OCI-LY3 (cell line): ENCODE measurements around the gene MLC1.

Experiments
- H2AFZ ChIP-seq: fragments of 200-600, 300-600 bp; shearing (Covaris generic); 2 replicates; pipeline ENCODE4 v1.6.0; 2014; ENCODE audit warnings: antibody characterized with exemption, low read depth, low read length
- H3K27ac ChIP-seq: fragments of 200-600, 300-600 bp; sonication (generic); 2 replicates; pipeline ENCODE4 v1.5.1; 2014; ENCODE audit warnings: mild to moderate bottlenecking, low read length, moderate library complexity, mixed read lengths
- H3K27me3 ChIP-seq: fragments of 200-600, 300-600 bp; sonication (generic); 2 replicates; pipeline ENCODE4 v1.6.1; 2014; ENCODE audit warnings: low read depth, low read length, mixed read lengths
- H3K36me3 ChIP-seq: fragments of 200-600, 300-600 bp; sonication (generic); replicated peaks from 2 replicates; pipeline ENCODE3; 2014; ENCODE audit warnings: low read depth, low read length, mixed read lengths
- H3K4me1 ChIP-seq: fragments of 300-600, 200-600 bp; sonication (generic); 2 replicates; pipeline ENCODE4 v1.6.1; 2014; ENCODE audit warnings: low read length, mixed read lengths
- H3K4me2 ChIP-seq: fragments of 200-600, 300-600 bp; sonication (generic); 2 replicates; pipeline ENCODE4 v1.6.1; 2014; ENCODE audit warnings: low read length, mixed read lengths
- H3K4me3 ChIP-seq: fragments of 300-600, 200-600 bp; sonication (generic); 2 replicates; pipeline ENCODE4 v1.5.1; 2014; ENCODE audit warnings: antibody characterized with exemption, mild to moderate bottlenecking, low read length, moderate library complexity
- H3K79me2 ChIP-seq: fragments of 300-600, 200-600 bp; shearing (Covaris generic); 2 replicates; pipeline ENCODE4 v1.6.1; 2014; ENCODE audit warnings: mild to moderate bottlenecking, low read length, mixed read lengths
- H3K9ac ChIP-seq: fragments of 300-600, 200-600 bp; shearing (Covaris generic); 2 replicates; pipeline ENCODE4 v1.6.0; 2014; ENCODE audit warnings: mild to moderate bottlenecking, low read length, moderate library complexity
- H3K9me3 ChIP-seq: fragments of 200-600, 300-600 bp; shearing (Covaris generic); 2 replicates; pipeline ENCODE4 v1.6.1; 2014; ENCODE audit warnings: low read length, mixed read lengths; ENCODE audit not compliant: insufficient read depth
- H4K20me1 ChIP-seq: fragments of 200-600, 300-600 bp; sonication (generic); 2 replicates; pipeline ENCODE4 v1.6.1; 2016; ENCODE audit warnings: low read length, mixed read lengths; ENCODE audit not compliant: insufficient read depth
- CTCF ChIP-seq: fragments of 200-600, 300-600 bp; sonication (generic); IDR thresholded peaks from 2 replicates; pipeline ENCODE4 v1.5.1; 2014; ENCODE audit warnings: antibody characterized with exemption, low read length, low read depth
- EZH2phosphoT487 ChIP-seq: fragments of 200-600 bp; shearing (Covaris generic); IDR thresholded peaks from 2 replicates; pipeline ENCODE4 v1.6.1; 2018; ENCODE audit warnings: antibody characterized with exemption, mixed run types, low read depth

Gene MLC1

DNA sequence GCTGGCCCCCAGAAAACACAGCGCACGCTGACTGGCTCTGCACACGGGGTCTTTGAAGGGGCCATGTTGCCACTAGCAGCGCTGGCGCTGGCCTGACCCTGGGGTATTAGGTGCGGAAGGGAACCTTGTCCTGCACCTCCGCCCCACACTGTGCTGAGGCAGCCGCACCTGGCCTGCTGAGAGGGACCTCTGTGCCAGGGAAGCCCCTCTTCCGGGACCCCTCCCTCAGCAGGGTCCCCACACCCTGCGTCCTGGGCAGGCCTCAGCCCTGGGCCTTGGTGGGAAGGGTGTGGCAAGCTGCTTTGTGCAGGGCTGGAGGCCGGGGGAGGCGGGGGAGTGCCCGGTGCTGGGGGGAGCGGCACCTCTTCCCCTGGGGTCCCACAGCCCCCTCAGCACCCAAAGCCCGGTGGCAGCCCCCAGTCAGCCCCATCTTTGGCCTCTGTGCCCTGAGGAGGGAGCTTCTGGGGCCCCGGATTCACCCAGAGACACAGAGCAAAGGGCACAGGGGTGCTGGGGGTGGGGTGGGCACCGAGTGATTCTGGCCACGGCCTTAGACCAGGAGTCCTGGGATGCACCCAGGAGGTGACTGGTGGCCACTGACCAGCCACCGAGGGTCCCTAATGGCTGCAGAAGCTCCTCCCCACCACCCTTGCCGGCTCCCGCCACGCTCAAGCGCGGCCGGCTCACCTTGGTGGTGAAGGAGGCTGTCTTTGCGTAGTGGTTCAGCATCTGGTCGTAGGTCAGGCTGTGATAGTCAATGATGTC is 38.6 kb downstream of the MLC1 start:
- H4K20me1 ChIP-seq = no peaks in the 10 kb centered on the region
- no peak overlapping the region for H3K4me3 ChIP-seq
- no peaks in the 10 kb centered on the region for H3K36me3 ChIP-seq
- H3K27ac ChIP-seq = no peak overlapping the region
- TF ChIP-seq CTCF = no peak
- TF ChIP-seq EZH2phosphoT487 = no peak
- H3K9me3 ChIP-seq = no peaks in the 10 kb centered on the region
- H2AFZ ChIP-seq = no peak overlapping the region
- H3K9ac ChIP-seq = no peak overlapping the region
- no peaks in the 10 kb centered on the region for H3K79me2 ChIP-seq
- no peak overlapping the region for H3K4me2 ChIP-seq
- no peaks in the 10 kb centered on the region for H3K27me3 ChIP-seq
- no peaks in the 10 kb centered on the region for H3K4me1 ChIP-seq

- Histone ChIP-seq H3K4me2 (no peak overlapping the region), H3K9me3 (no peaks in the 10 kb centered on the region), H3K27me3 (no peaks in the 10 kb centered on the region), H3K4me1 (no peaks in the 10 kb centered on the region), H4K20me1 (no peaks in the 10 kb centered on the region), H3K4me3 (no peak overlapping the region), H2AFZ (no peak overlapping the region), H3K27ac (no peak overlapping the region), H3K79me2 (no peaks in the 10 kb centered on the region), H3K36me3 (no peaks in the 10 kb centered on the region), H3K9ac (no peak overlapping the region)
- TF ChIP-seq CTCF (no peak), EZH2phosphoT487 (no peak)
Observed at GRCh38 chr22:50046019-50046415, 39.2 kb downstream of the MLC1 start.

DNA sequence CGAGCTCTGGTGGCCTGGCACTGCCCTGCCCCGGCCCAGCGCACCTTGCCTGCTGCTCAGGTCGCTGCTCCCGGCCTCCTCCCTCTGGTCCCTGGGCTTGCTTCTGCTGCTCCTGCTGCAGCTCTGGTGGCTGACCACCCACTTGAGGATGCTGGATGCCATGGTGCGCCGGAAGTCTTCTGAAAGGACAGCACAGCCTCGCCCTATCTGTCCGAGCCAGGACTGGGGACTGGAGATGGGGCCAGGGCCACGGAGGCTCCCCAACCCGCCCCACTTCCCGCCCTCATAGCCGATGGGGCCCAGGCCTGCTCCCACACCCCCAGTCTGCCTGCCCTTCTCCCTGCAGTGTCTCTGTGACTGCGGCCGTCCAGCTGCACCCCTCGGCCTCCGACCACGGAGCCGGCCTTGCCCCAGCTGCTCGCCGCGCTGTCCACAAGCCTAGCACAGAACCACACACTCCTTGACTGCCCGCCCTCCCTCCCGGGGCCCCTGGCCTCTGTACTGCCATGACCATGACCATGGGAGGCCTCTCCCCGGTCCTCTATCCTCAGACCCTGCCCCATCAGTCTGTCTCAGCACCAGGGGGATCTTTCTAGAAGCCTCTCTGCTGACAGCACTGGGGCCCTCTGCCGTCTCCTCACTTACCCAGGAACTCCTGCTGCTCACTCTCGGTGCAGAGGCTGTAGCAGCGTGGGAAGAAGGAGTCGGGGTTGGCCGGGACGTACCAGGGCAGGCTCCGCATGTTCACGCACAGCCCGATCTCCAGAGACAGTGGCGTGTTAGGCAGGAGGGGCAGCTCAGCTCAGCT is 39.8 kb downstream of the MLC1 start:
- Histone ChIP-seq H3K4me1 (no peaks in the 10 kb centered on the region), H3K4me2 (no peak overlapping the region), H3K27ac (no peak overlapping the region)

More for the DNA sequence above, 39.8 kb downstream of the MLC1 start:
- H2AFZ ChIP-seq = no peak overlapping the region
- H3K9ac ChIP-seq = no peak overlapping the region
- TF ChIP-seq EZH2phosphoT487 = no peak
- TF ChIP-seq CTCF = no peak
- H4K20me1 ChIP-seq = no peaks in the 10 kb centered on the region
- no peak overlapping the region for H3K4me3 ChIP-seq
- H3K79me2 ChIP-seq = no peaks in the 10 kb centered on the region
- no peaks in the 10 kb centered on the region for H3K9me3 ChIP-seq
- H3K36me3 ChIP-seq = no peaks in the 10 kb centered on the region
- no peaks in the 10 kb centered on the region for H3K27me3 ChIP-seq
